Measurements from ENCODE around the gene ADAMTS4. TPM values are rescaled to one million over a fixed set of nuclear protein-coding genes. Genes with fewer than 3 reads are reported as not detected.

ADAMTS4 gene
- total and polyA plus RNA-seq, 2 of the 4 experiments (the other 2 are of a cell fraction), result 0.39 to 0.72 TPM

DNA sequence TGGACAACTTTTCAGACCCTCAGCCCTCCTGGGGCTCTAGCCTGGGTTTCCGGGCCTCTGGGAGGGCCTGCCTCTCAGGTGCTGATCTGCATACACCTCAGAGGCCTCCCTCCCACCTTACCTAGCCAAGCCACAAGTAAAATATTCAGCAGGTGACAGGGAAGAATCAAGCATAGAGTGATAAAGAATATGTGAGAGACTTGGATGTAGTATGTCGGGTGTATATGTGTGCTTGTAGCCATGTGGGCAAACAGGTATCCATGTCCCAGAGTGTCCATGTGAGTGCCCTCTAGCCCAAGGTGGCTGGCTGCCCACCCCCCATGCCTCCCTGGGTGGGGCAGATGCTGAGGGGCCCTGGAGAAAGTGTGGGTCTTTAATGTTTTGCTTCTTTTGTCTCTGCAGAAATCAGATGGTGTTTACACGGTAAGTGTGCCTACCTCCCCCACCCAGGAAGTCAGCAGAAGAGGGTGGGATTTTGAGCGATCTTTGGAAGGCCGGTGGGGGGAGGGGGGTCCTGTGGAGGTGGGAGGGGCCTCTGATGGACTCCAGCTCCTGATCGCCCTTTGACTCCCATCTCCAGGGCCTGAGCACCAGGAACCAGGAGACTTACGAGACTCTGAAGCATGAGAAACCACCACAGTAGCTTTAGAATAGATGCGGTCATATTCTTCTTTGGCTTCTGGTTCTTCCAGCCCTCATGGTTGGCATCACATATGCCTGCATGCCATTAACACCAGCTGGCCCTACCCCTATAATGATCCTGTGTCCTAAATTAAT lies 19.6 kb upstream of the ADAMTS4 start:
- Histone ChIP-seq H3K9me1 (ENCODE audit: insufficient read depth, low read length) (peaks cover 14% of the 10 kb centered on the region), H2BK15ac (ENCODE audit: low read depth, low read length) (no peak overlapping the region), H3K4me3 (ENCODE audit: insufficient read depth, low read depth, low read length) (no peak overlapping the region), H2BK20ac (ENCODE audit: low read depth, low read length) (no peak overlapping the region), H4K8ac (ENCODE audit: low read depth in 2 of 2, low read length in 2 of 2) (no peak overlapping the region), H3K56ac (ENCODE audit: extremely low read depth, insufficient read depth, low read length) (no peak overlapping the region), H3K9me3 (ENCODE audit: control insufficient read depth, insufficient read depth, low read length) (no peaks in the 10 kb centered on the region), H3K9ac (ENCODE audit: low read depth, low read length) (no peak overlapping the region), H4K5ac (ENCODE audit: low read depth, low read length) (no peak overlapping the region), H3K36me3 (ENCODE audit: control insufficient read depth, insufficient read depth, low read length) (peaks cover 14% of the 10 kb centered on the region), H2BK5ac (ENCODE audit: low read depth, low read length, poor library complexity, severe bottlenecking) (no peak overlapping the region), H3K27ac (ENCODE audit: insufficient read depth, low read length) (no peak overlapping the region), H2AK5ac (ENCODE audit: low read depth, low read length) (0 out of 2 replicates have a peak overlapping the region, but pooled peaks have one; percentile 76), H4K20me1 (ENCODE audit: insufficient read depth, low read length) (no peaks in the 10 kb centered on the region), H2BK120ac (ENCODE audit: low read depth, low read length) (no peak overlapping the region), H2AK9ac (replicated peaks; ENCODE audit: low read depth, low read length, poor library complexity) (peak overlapping the region; percentile 48), H3K4me2 (ENCODE audit: low read depth, low read length) (no peak overlapping the region), H3K27me3 (ENCODE audit: control insufficient read depth, insufficient read depth, low read length) (no peaks in the 10 kb centered on the region; the same call in 1 of the 2 replicates), H3K23ac (ENCODE audit: low read depth, low read length) (no peak overlapping the region), H3K4ac (ENCODE audit: low read depth, low read length) (no peak overlapping the region), H4K91ac (ENCODE audit: insufficient read depth, low read depth, low read length) (no peak overlapping the region), H3K18ac (ENCODE audit: low read depth, low read length) (no peak overlapping the region), H3K4me1 (ENCODE audit: control insufficient read depth, insufficient read depth, low read length) (peaks cover 11% of the 10 kb centered on the region), H2AFZ (replicated peaks; ENCODE audit: low read length, poor library complexity) (peak overlapping the region; percentile 71), H3K79me1 (ENCODE audit: low read depth in 1 of 2, low read length in 2 of 2) (no peaks in the 10 kb centered on the region), H3K14ac (replicated peaks; ENCODE audit: low read depth, low read length) (no peak overlapping the region; the same call in 1 of the 2 replicates)
- ChIA-PET POLR2A (ENCODE audit: unreplicated experiment) (no interaction called here), CTCF (interaction anchor here (1.6 kb wide), 1 partner anchor 164 kb away, joined by 4 read pairs; no protein-coding TSS in a partner anchor)
- intact Hi-C loops (cut with micrococcal nuclease) (no loop called here), in situ Hi-C loops (cut with MboI; ENCODE audit: low sequenced_read_pairs) (loop anchor here (10.0 kb wide), 1 partner anchor 526 kb away; the partner anchor contains the start of gene DUSP12), dilution Hi-C loops (cut with HindIII; ENCODE audit: low sequenced_read_pairs, unreplicated experiment) (no loop called here)
- BruUV-seq (replicated peaks), result no TSS peak
- no peak for ATAC-seq (ENCODE audit: low read depth)
- WGBS, 2 experiments (ENCODE audit: extremely low coverage in 2 of 2, insufficient read length in 1 of 2), result no CpG with 5 or more reads among the region's 8 CpGs
- TF ChIP-seq, protein P1, sequence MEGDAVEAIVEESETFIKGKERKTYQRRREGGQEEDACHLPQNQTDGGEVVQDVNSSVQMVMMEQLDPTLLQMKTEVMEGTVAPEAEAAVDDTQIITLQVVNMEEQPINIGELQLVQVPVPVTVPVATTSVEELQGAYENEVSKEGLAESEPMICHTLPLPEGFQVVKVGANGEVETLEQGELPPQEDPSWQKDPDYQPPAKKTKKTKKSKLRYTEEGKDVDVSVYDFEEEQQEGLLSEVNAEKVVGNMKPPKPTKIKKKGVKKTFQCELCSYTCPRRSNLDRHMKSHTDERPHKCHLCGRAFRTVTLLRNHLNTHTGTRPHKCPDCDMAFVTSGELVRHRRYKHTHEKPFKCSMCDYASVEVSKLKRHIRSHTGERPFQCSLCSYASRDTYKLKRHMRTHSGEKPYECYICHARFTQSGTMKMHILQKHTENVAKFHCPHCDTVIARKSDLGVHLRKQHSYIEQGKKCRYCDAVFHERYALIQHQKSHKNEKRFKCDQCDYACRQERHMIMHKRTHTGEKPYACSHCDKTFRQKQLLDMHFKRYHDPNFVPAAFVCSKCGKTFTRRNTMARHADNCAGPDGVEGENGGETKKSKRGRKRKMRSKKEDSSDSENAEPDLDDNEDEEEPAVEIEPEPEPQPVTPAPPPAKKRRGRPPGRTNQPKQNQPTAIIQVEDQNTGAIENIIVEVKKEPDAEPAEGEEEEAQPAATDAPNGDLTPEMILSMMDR (conservative IDR thresholded peaks at IDR 0.05; ENCODE audit: low read depth, low read length), result no peak
- TF ChIP-seq SMC3 (IDR thresholded peaks at IDR 0.05; ENCODE audit: low read depth, low read length) (no peak), RAD21 (IDR thresholded peaks at IDR 0.05; ENCODE audit: low read length) (no peak), BHLHE40 (IDR thresholded peaks at IDR 0.05; ENCODE audit: low read depth, low read length) (no peak), MAZ (IDR thresholded peaks at IDR 0.05; ENCODE audit: borderline replicate concordance, low read depth, low read length) (no peak), CEBPB (IDR thresholded peaks at IDR 0.05; ENCODE audit: low read depth, low read length) (no peak), NFE2L2 (IDR thresholded peaks at IDR 0.05; ENCODE audit: low read depth, low read length) (no peak), RCOR1 (IDR thresholded peaks at IDR 0.05; ENCODE audit: insufficient replicate concordance, low read length) (no peak), RFX5 (IDR thresholded peaks at IDR 0.05; ENCODE audit: low read depth, low read length) (no peak), CHD1 (IDR thresholded peaks at IDR 0.05; ENCODE audit: low read depth, low read length) (no peak), FOS (IDR thresholded peaks at IDR 0.05; ENCODE audit: low read depth, low read length) (no peak), POLR2A (IDR thresholded peaks at IDR 0.05; ENCODE audit: low read depth, low read length) (no peak)
- TF ChIP-seq, protein P2, sequence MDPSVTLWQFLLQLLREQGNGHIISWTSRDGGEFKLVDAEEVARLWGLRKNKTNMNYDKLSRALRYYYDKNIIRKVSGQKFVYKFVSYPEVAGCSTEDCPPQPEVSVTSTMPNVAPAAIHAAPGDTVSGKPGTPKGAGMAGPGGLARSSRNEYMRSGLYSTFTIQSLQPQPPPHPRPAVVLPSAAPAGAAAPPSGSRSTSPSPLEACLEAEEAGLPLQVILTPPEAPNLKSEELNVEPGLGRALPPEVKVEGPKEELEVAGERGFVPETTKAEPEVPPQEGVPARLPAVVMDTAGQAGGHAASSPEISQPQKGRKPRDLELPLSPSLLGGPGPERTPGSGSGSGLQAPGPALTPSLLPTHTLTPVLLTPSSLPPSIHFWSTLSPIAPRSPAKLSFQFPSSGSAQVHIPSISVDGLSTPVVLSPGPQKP (IDR thresholded peaks at IDR 0.05; ENCODE audit: borderline replicate concordance, low read depth, low read length), result no peak
- DNase-seq, result no peak

All from IMR-90 (cell line).